IPS DF 4.7 (cell line): ENCODE data around the gene FRMD3.

Experiments used
- DNase-seq: peaks from one replicate; pipeline ENCODE4 v3.0.0-alpha.2; 2013; ENCODE audit warnings: low spot score; ENCODE audit errors: extremely low read depth

FRMD3 gene

GRCh38 chr9:83473488-83473971 lies 64.7 kb downstream of the FRMD3 start:
- no peak for DNase-seq

GRCh38 chr9:83472764-83473163 lies 65.4 kb downstream of the FRMD3 start:
- no peak for DNase-seq

- DNase-seq: no peak
Measured at GRCh38 chr9:83472221-83472665, 66.0 kb downstream of the FRMD3 start.

- DNase-seq: no peak
Measured at GRCh38 chr9:83471241-83471640, 67.0 kb downstream of the FRMD3 start.

GRCh38 chr9:83469722-83470121 lies 68.5 kb downstream of the FRMD3 start:
- DNase-seq: no peak

GRCh38 chr9:83468821-83469220 lies 69.4 kb downstream of the FRMD3 start:
- DNase-seq: no peak

- no peak for DNase-seq
Measured at GRCh38 chr9:83466877-83467276, 71.3 kb downstream of the FRMD3 start.

- no peak for DNase-seq
Measured at GRCh38 chr9:83466351-83466750, 71.8 kb downstream of the FRMD3 start.

- no peak for DNase-seq
Measured at GRCh38 chr9:83459830-83460229, 78.4 kb downstream of the FRMD3 start.

- DNase-seq: no peak
Measured at GRCh38 chr9:83458530-83458929, 79.7 kb downstream of the FRMD3 start.

- no peak for DNase-seq
Measured at GRCh38 chr9:83457005-83457404, 81.2 kb downstream of the FRMD3 start.

GRCh38 chr9:83456226-83456625 lies 82.0 kb downstream of the FRMD3 start:
- no peak for DNase-seq

GRCh38 chr9:83454076-83454475 lies 84.1 kb downstream of the FRMD3 start:
- DNase-seq: no peak

- no peak for DNase-seq
Measured at GRCh38 chr9:83451308-83451707, 86.9 kb downstream of the FRMD3 start.

GRCh38 chr9:83449983-83450382 lies 88.2 kb downstream of the FRMD3 start:
- DNase-seq: no peak

- no peak for DNase-seq
Measured at GRCh38 chr9:83449166-83449565, 89.0 kb downstream of the FRMD3 start.

GRCh38 chr9:83448626-83449025 lies 89.6 kb downstream of the FRMD3 start:
- no peak for DNase-seq

- DNase-seq: no peak
Measured at GRCh38 chr9:83447351-83447750, 90.8 kb downstream of the FRMD3 start.

GRCh38 chr9:83445703-83446265 lies 92.4 kb downstream of the FRMD3 start:
- DNase-seq: no peak

GRCh38 chr9:83444110-83444509 lies 94.1 kb downstream of the FRMD3 start:
- no peak for DNase-seq

- DNase-seq: no peak
Measured at GRCh38 chr9:83441390-83441789, 96.8 kb downstream of the FRMD3 start.

GRCh38 chr9:83440641-83441040 lies 97.6 kb downstream of the FRMD3 start:
- DNase-seq: no peak

- no peak for DNase-seq
Measured at GRCh38 chr9:83435301-83435700, 102.9 kb downstream of the FRMD3 start.

- DNase-seq: no peak
Measured at GRCh38 chr9:83434254-83434653, 103.9 kb downstream of the FRMD3 start.
